Activated CD4-positive, alpha-beta T cell treated with anti-CD3 and anti-CD28 coated beads, Interleukin-2, amount 50 U/mL, for 24 hours (primary cell): ENCODE results near the gene BICDL1.
"Not testable (repeated sequence)": the region's sequence is repeated elsewhere in the genome, so short reads cannot be mapped to it uniquely, and the experiment has no call there.

Experiments
- DNase-seq, 2 donors: peaks; one replicate each; pipeline ENCODE4 v3.0.0-alpha.2; 2020; ENCODE audit warnings: low read depth in 1 of 2, low spot score in 1 of 2

BICDL1 gene

DNA sequence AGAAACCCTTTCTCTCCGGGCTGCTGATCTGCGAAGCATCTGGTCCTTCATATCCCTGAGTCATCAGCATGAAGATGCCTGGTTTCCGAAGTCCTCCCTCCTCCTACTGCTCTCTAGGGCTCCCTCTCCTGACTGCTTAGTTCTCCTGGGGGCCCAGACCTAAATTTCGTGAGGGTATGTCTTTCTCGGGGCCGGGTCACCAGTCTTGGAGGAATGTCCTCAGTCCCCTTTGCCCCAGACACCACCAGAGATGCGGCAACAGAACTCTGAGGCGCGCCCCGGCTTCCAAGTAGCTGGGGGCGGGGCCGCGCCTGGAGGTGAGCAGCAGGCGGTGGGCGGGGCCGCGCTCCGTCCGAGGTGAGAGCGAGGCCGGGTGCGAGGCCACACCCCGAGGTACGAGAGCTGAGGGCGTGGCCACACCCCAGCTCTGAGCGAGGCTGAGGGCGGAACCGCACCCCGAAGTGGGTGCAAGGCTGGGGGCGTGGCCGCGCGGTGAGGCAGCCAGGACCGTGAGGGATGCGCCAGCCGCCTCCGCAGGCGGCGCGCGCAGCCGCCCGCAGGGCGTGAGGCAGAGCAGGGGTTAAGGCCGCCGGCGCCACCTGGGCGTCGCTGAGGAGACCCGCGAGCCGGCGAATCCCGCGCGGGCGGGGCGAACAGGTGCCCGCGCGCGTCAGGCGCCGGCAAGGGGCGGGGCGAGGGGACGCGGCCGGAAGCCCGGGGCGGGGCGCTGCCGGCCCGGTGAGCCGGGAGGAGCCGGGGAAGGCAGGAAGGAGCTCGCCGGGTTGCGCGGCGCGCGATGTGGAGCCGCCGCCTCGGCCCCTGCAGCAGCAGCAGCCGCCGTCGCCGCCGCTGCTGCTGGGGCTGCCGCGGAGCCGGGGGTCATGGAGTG, at the start of gene BICDL1:
Gene BICDL1 (plus strand): TSS at position 765 of the 889 bp plus-strand sequence. CDS start 633 bp downstream, outside the sequence.
- DNase-seq: peak; percentile 94 to 97

- no peak for DNase-seq
Observed at GRCh38 chr12:119940897-119941296, 48.1 kb upstream of the BICDL1 start.

DNA sequence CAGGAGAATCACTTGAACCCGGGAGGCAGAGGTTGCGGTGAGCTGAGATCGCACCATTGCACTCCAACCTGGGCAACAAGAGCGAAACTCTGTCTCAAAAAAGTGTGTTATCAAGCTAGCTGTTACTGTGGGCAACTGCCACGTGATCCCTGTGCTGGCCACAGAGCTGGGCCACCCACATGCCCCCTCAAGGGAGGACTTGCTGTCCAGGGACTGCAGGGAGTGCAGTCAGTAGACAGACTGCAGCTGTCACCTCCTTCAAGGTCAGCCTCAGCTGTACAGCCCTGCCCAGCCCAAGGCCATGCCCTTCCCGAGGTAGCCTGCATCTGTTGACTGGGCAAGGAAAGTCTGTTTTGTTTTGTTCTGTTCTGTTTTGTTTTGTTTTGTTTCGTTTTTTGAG, 46.6 kb upstream of the BICDL1 start:
- no peak for DNase-seq

DNA sequence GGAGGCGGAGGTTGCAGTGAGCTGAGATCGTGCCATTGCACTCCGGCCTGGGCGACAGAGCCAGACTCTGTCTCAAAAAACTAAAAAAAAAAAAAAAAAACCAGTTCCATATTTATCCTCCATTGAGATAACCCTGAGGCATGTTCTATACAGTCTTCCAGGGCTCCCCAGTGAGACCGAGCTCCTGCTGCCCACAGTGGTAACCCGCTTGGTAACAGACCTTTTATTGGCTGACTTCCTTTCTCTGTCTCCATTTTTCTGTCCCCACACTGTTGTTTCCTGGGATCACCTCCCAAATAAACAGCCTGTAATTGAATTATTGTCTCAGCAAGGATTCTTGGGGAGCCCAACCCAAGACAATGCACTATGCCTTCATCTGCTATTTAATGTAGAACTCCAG, 42.8 kb upstream of the BICDL1 start:
- DNase-seq: no peak

DNA sequence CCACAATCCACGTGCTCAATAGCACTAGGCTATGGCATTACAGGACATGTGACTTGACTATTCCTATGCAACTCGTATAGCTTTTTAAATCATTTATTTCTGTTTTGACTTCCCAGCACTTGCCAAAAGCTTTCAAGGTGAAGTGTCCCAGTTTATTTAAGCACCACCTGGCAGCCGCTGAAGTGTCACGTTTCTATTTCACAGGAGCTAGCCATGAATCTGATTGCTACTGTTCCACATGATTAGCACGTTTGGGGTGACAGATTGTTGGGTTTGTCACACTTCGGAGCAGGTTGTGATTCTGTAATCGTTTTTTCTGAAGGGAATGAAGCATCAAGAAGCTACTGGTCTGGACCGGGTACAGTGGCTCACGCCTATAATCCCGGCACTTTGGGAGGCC, 39.9 kb upstream of the BICDL1 start:
- no peak for DNase-seq

GRCh38 chr12:119949594-119949993, 39.4 kb upstream of the BICDL1 start:
- no peak for DNase-seq

DNA sequence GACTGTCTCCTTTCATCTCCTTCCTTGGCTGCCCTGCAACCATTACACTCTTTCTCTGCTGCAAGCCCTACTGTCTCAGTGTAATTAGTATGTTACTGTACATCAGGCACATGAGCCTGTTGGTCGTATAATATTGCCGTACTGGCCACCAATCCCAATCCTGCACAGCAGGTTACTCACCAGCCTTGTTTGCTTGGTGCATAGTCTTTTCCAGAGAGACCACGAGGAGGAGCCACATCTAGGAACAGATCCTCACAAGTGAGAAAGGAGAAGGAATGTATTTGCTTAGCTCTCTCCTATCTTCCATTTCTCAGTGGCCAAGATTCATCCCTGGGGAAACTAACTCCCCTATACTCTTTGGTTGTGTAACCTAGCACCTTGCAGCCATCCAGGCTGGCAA, 33.0 kb upstream of the BICDL1 start:
- DNase-seq: no peak

GRCh38 chr12:119957135-119957534, 31.9 kb upstream of the BICDL1 start:
- DNase-seq: no peak

DNA sequence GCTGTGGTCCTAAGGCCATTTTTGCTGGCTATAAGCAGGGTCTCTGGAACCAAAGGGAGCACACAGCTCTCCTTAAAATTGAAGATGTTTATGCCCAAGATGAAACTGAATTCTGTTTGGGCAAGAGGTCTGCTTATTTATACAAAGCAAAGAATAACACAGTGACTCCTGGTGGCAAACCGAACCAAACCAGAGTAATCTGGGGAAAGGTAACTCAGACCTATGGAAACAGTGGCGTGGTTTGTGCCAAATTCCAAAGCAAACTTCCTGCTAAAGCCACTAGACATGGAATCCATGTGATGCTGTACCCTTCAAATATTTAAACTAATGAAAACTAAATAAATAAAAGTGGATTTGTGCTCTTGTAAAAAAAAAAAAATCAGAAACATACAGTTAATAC, 29.6 kb upstream of the BICDL1 start:
- no peak for DNase-seq

- no peak for DNase-seq
Observed at GRCh38 chr12:119964123-119964522, 24.9 kb upstream of the BICDL1 start.

DNA sequence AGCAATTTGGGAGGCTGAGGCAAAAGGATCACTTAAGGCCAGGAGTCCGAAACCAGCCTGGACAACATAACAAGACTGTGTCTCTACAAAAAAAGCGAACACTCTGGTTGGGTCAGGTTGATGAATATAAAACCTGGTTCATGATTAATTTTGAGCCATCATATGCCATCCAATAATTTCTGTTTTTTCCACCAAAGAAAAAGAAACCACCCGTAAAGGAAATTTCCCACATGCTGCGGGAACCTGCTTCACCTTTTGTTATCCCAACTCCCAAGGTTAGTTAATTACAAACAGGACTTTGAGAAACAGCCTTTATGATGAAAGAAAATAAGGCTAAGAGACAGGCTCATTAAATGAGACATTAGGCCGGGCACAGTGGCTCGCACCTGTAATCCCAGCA, 24.1 kb upstream of the BICDL1 start:
- DNase-seq: no peak

DNA sequence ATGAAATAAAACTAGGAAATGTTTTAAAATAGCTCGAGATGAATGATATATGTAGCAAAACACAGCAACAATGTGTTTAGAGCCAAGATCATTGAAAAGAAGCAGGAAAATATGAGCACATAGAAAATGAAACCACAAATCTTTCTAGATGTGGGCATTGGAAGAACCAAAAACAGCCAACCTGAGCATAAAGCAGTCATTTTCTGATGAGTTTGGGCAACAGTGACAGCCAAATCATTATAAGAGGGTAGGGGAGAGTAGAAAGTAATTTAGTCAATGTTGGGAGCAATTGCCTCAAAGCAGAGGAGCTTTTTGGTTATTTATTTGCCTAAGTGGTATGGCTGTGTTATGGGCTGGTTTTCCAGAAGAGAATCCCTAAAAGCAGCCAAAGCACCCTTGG, 8.8 kb upstream of the BICDL1 start:
- no peak for DNase-seq

- not testable (repeated sequence) for DNase-seq
Observed at GRCh38 chr12:119980702-119981101, 8.3 kb upstream of the BICDL1 start.

GRCh38 chr12:119989361-119989730, 310 bp downstream of the BICDL1 start:
- DNase-seq: no peak

- DNase-seq: peak in 1 of 2 donors; percentile 35
Observed at GRCh38 chr12:119989731-119990381, 820 bp downstream of the BICDL1 start.

DNA sequence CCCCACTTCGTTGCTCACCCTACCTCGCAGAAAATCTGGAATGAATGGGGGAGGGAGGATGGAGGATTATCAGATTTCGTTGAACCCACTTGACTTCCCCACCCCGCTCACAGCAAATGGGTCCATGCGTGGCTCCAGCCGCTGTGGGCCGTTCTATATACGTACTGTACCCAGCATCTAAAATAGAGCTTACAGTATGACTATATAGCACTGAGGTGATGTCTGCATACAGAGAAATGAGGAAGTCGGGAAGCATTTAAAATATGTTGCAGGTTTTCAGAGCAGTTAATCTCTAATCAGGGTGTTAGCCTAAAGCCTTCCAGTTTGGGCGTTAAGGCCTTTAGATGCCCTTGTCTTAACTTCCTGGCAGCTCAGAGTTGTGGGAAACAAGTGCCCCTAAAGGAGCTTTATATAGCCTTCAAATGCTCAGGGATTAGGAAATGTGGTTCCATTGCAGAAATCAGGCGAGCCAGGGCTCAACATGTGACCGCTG, 1.4 kb downstream of the BICDL1 start:
- no peak for DNase-seq

- no peak for DNase-seq
Observed at GRCh38 chr12:119992129-119992705, 3.2 kb downstream of the BICDL1 start.

GRCh38 chr12:119994892-119995658, 6.0 kb downstream of the BICDL1 start:
- DNase-seq: no peak

GRCh38 chr12:119996417-119996816, 7.4 kb downstream of the BICDL1 start:
- no peak for DNase-seq

DNA sequence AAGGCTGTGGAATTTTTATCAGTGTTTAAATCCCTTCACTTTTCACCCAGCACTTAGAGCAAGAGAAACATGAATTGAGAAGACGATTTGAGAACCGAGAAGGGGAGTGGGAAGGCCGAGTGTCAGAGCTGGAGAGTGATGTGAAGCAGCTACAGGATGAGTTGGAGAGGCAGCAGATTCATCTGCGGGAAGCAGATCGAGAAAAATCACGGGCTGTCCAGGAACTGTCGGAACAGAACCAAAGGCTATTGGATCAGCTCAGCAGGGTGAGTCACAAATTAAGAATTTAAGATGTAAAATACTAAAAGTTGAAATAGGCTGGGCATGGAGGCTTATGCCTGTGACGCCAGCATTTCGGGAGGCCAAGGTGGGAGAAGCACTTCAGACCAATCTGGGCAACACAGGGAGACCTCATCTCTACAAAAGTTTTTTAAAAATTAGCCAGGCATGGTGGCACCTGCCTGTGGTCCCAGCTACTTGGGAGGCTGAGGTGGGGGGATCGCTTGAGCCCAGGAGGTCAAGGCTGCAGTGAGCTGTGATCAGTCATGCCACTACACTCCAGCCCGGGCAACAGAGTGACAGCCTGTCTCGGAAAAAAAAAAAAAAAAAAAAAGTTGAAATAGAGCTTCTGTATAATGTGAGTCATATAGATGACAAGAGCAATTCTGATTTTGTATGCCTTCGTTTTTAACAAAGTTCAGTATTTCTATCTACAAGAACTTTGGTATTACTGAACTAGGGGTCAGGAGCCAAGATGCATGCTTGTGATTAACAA, 9.6 kb downstream of the BICDL1 start:
- DNase-seq: no peak
